Adrenal gland (tissue), 5 donors: ENCODE data around the gene WWOX.

Experiments
- CTCF ChIP-seq, 6 experiments: fragments of 450-650 bp in 4 of 6; fragments of 200-600 bp in 2 of 6; sonication (generic) in 1 of 6; IDR thresholded peaks; 1 replicate in 5 of 6; 2 replicates in 1 of 6; pipeline versions ENCODE4 v1.5.1 to v1.8.0; 2016 to 2021; ENCODE audit warnings: antibody characterized with exemption in 6 of 6, mild to moderate bottlenecking in 2 of 6, moderate library complexity in 1 of 6
- POLR2A ChIP-seq, 2 donors: fragments of 450-650 bp; IDR thresholded peaks; one replicate each; pipeline ENCODE4 v1.6.1; 2017; ENCODE audit warnings: antibody characterized with exemption in 2 of 2, mild to moderate bottlenecking in 2 of 2, moderate library complexity in 1 of 2
- donor health status: DM: no; HTN: no; CAD: no.

GRCh38 chr16:78434401-78434800 is 334.9 kb downstream of the WWOX start:
- TF ChIP-seq CTCF (IDR thresholded peaks at IDR 0.05) = no peak
- TF ChIP-seq POLR2A (IDR thresholded peaks at IDR 0.05) = no peak
